OCI-M1 (cell line): ENCODE results near the gene RAB11FIP3.
"Not testable (repeated sequence)": the region's sequence is repeated elsewhere in the genome, so short reads cannot be mapped to it uniquely, and the experiment has no call there.

ENCODE experiments used
- DNase-seq: peaks from one replicate; lab custom pipeline; 2025; lab: John Stamatoyannopoulos, UW

RAB11FIP3 gene

GRCh38 chr16:495127-495748 lies 69.8 kb downstream of the RAB11FIP3 start:
- peak; percentile 16 for DNase-seq

GRCh38 chr16:496097-496886 lies 70.8 kb downstream of the RAB11FIP3 start:
- no peak for DNase-seq

GRCh38 chr16:497258-497657 lies 71.8 kb downstream of the RAB11FIP3 start:
- DNase-seq: no peak

- no peak for DNase-seq
Measured at GRCh38 chr16:499924-500323, 74.5 kb downstream of the RAB11FIP3 start.

- no peak for DNase-seq
Measured at GRCh38 chr16:500709-501108, 75.3 kb downstream of the RAB11FIP3 start.

GRCh38 chr16:502179-502943 lies 76.9 kb downstream of the RAB11FIP3 start:
- DNase-seq: no peak

- no peak for DNase-seq
Measured at GRCh38 chr16:503150-504071, 78.0 kb downstream of the RAB11FIP3 start.

- no peak for DNase-seq
Measured at GRCh38 chr16:505479-506245, 80.2 kb downstream of the RAB11FIP3 start.

GRCh38 chr16:506246-506546 lies 80.7 kb downstream of the RAB11FIP3 start:
- no peak for DNase-seq

- not testable (repeated sequence) for DNase-seq
Measured at GRCh38 chr16:507527-507926, 82.1 kb downstream of the RAB11FIP3 start.

- no peak for DNase-seq
Measured at GRCh38 chr16:507996-508395, 82.5 kb downstream of the RAB11FIP3 start.

- no peak for DNase-seq
Measured at GRCh38 chr16:508884-509736, 83.7 kb downstream of the RAB11FIP3 start.

- no peak for DNase-seq
Measured at GRCh38 chr16:510066-510825, 84.8 kb downstream of the RAB11FIP3 start.

GRCh38 chr16:512802-513201 lies 87.4 kb downstream of the RAB11FIP3 start:
- no peak for DNase-seq

GRCh38 chr16:513950-514349 lies 88.5 kb downstream of the RAB11FIP3 start:
- no peak for DNase-seq

GRCh38 chr16:515175-515938 lies 89.9 kb downstream of the RAB11FIP3 start:
- no peak for DNase-seq

GRCh38 chr16:515939-516226 lies 90.4 kb downstream of the RAB11FIP3 start:
- DNase-seq: no peak

- no peak for DNase-seq
Measured at GRCh38 chr16:516301-516700, 90.9 kb downstream of the RAB11FIP3 start.

GRCh38 chr16:518858-519257 lies 93.4 kb downstream of the RAB11FIP3 start:
- no peak for DNase-seq
